DOHH2 (cell line): ENCODE results near the gene PAF1.

Experiments used
- H3F3A ChIP-seq: fragments of 200-600 bp; sonication (generic), shearing (Covaris generic); 2 replicates; pipeline ENCODE4 v1.6.0; 2016; ENCODE audit warnings: antibody characterized with exemption, mild to moderate bottlenecking; ENCODE audit not compliant: control insufficient read depth, insufficient read depth
- H3K27ac ChIP-seq: fragments of 200-600 bp; sonication (generic); 2 replicates; pipeline ENCODE4 v1.5.1; 2014; ENCODE audit warnings: low read depth, mild to moderate bottlenecking, low read length, moderate library complexity
- H3K27me3 ChIP-seq: fragments of 200-600 bp; sonication (generic); 2 replicates; pipeline ENCODE4 v1.6.1; 2014; ENCODE audit warnings: mild to moderate bottlenecking, low read length, mixed read lengths; ENCODE audit not compliant: control insufficient read depth
- H3K36me3 ChIP-seq: fragments of 200-600 bp; sonication (generic); 2 replicates; pipeline ENCODE4 v1.6.1; 2014; ENCODE audit warnings: mild to moderate bottlenecking, low read length, moderate library complexity, mixed read lengths; ENCODE audit not compliant: control insufficient read depth
- H3K4me1 ChIP-seq: fragments of 200-600 bp; sonication (generic); 2 replicates; pipeline ENCODE4 v1.6.1; 2014; ENCODE audit warnings: mild to moderate bottlenecking, low read length, mixed read lengths; ENCODE audit not compliant: control insufficient read depth
- H3K4me2 ChIP-seq: fragments of 200-600 bp; sonication (generic); 2 replicates; pipeline ENCODE4 v1.6.0; 2014; ENCODE audit warnings: mild to moderate bottlenecking, low read length, moderate library complexity
- H3K4me3 ChIP-seq: fragments of 200-600 bp; sonication (generic); 2 replicates; pipeline ENCODE4 v1.5.1; 2014; ENCODE audit warnings: mild to moderate bottlenecking, low read length, mixed read lengths
- H3K79me2 ChIP-seq: fragments of 200-600 bp; sonication (generic); 2 replicates; pipeline ENCODE4 v1.6.1; 2014; ENCODE audit warnings: mild to moderate bottlenecking, low read length, mixed read lengths; ENCODE audit not compliant: control insufficient read depth
- H3K9me2 ChIP-seq: fragments of 200-600 bp; sonication (generic); replicated peaks from 2 replicates; pipeline ENCODE4 v1.6.1; 2014; ENCODE audit warnings: mild to moderate bottlenecking, low read length, mixed read lengths; ENCODE audit not compliant: control insufficient read depth
- H3K9me3 ChIP-seq: fragments of 200-600 bp; sonication (generic); 2 replicates; pipeline ENCODE4 v1.6.1; 2014; ENCODE audit warnings: antibody characterized with exemption, low read length, mixed read lengths; ENCODE audit not compliant: control insufficient read depth, insufficient read depth
- H4K20me1 ChIP-seq: fragments of 200-600 bp; sonication (generic); 2 replicates; pipeline ENCODE4 v1.6.0; 2014; ENCODE audit warnings: low read depth, mild to moderate bottlenecking, antibody characterized with exemption, low read length, moderate library complexity; ENCODE audit not compliant: control insufficient read depth, insufficient read depth
- EZH2phosphoT487 ChIP-seq: fragments of 200-600 bp; sonication (generic); IDR thresholded peaks from 2 replicates; pipeline ENCODE4 v1.6.1; 2017; ENCODE audit warnings: borderline replicate concordance, mild to moderate bottlenecking, antibody characterized with exemption, low read length, moderate library complexity, mixed read lengths
- TF ChIP-seq, protein P1 (sequence below): fragments of 200-600 bp; sonication (generic); IDR thresholded peaks from one replicate; pipeline ENCODE4 v1.5.1; 2014; ENCODE audit warnings: antibody characterized with exemption, mild to moderate bottlenecking, low read depth, low read length; ENCODE audit not compliant: poor library complexity, severe bottlenecking

The PAF1 gene

DNA sequence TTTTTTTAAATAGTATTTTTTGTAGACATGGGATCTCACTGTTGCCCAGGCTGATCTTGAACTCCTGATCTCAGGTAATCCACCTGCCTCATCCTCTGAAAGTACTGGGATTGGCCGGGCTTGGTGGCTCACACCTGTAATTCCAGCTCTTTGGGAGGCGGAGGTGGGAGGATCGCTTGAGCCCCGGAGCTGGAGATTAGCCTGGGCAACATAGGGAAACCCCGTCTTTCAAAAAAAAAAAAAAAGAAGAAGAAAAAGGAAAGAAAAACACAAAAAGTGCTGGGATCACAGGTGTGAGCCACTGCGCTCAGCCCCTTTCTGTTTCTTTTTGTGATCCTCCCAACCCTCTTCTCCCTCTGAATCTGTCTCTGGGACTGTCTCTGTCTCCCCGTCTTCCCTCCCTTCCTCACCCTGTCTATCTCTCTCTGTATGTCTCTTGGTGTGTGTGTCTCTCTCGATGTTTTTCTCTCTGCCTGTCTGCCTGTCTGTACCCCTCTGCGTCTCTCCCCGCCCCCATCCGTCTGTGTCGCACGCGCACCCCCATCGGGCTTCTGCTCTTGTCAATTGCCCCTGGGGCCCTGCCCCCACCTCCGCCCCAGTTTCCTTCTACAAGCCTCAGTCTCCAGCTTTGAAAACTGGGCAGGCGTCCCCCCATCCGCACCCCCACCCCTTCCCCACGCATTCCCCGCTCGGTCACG, 15.2 kb upstream of the PAF1 start:
- Histone ChIP-seq H4K20me1 (peaks cover 7% of the 10 kb centered on the region), H3K27ac (peak overlapping the region; percentile 97), H3K4me2 (peak overlapping the region; percentile 97), H3K9me3 (no peaks in the 10 kb centered on the region), H3K27me3 (no peaks in the 10 kb centered on the region), H3K79me2 (peaks cover 52% of the 10 kb centered on the region), H3K9me2 (no peaks in the 10 kb centered on the region), H3K36me3 (peaks cover 31% of the 10 kb centered on the region), H3F3A (peaks cover 49% of the 10 kb centered on the region), H3K4me3 (peak overlapping the region; percentile 99), H3K4me1 (peaks cover 72% of the 10 kb centered on the region)
- TF ChIP-seq, protein P1, sequence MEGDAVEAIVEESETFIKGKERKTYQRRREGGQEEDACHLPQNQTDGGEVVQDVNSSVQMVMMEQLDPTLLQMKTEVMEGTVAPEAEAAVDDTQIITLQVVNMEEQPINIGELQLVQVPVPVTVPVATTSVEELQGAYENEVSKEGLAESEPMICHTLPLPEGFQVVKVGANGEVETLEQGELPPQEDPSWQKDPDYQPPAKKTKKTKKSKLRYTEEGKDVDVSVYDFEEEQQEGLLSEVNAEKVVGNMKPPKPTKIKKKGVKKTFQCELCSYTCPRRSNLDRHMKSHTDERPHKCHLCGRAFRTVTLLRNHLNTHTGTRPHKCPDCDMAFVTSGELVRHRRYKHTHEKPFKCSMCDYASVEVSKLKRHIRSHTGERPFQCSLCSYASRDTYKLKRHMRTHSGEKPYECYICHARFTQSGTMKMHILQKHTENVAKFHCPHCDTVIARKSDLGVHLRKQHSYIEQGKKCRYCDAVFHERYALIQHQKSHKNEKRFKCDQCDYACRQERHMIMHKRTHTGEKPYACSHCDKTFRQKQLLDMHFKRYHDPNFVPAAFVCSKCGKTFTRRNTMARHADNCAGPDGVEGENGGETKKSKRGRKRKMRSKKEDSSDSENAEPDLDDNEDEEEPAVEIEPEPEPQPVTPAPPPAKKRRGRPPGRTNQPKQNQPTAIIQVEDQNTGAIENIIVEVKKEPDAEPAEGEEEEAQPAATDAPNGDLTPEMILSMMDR: no peak
- TF ChIP-seq EZH2phosphoT487: no peak

DNA sequence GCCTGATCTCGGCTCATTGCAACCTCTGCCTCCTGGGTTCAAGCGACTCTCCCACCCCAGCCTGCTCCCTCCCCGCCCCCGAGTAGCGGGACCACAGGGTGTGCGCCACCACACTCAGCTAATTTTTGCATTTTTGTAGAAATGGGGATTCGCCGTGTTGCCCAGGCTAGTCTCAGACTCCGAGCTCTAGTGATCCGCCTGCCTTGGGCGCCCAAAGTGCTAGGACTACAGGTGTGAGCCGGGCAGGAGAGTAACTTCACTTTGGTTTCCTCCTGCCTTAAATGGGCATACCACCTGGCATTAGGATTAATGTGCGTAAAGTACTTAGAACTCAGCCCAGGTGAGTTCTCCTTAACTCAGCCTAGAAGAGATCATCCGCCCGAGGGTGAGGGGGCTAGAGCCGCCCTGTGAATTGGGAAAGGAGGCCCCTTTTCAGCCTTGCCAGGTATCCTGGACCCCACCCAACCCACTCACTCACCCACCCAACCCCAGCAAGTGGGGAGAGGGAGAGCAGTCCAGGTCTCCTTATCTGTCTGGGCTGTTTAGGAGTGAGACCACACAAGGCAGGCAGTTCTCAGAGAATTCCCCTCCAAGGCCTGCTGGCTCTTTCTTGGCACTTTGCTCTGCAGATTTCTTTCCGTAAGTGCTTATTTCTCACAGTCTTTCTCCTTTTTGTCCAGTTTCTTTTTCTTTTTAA, 14.5 kb upstream of the PAF1 start:
- Histone ChIP-seq H4K20me1 (peaks cover 7% of the 10 kb centered on the region), H3K9me2 (no peaks in the 10 kb centered on the region), H3K27ac (peak overlapping the region; percentile 97), H3F3A (peaks cover 43% of the 10 kb centered on the region), H3K9me3 (no peaks in the 10 kb centered on the region), H3K36me3 (peaks cover 24% of the 10 kb centered on the region), H3K4me1 (peaks cover 72% of the 10 kb centered on the region), H3K4me3 (peak overlapping the region; percentile 99), H3K27me3 (no peaks in the 10 kb centered on the region), H3K4me2 (peak overlapping the region; percentile 97), H3K79me2 (peaks cover 45% of the 10 kb centered on the region)
- TF ChIP-seq, protein P1: no peak
- TF ChIP-seq EZH2phosphoT487: no peak

DNA sequence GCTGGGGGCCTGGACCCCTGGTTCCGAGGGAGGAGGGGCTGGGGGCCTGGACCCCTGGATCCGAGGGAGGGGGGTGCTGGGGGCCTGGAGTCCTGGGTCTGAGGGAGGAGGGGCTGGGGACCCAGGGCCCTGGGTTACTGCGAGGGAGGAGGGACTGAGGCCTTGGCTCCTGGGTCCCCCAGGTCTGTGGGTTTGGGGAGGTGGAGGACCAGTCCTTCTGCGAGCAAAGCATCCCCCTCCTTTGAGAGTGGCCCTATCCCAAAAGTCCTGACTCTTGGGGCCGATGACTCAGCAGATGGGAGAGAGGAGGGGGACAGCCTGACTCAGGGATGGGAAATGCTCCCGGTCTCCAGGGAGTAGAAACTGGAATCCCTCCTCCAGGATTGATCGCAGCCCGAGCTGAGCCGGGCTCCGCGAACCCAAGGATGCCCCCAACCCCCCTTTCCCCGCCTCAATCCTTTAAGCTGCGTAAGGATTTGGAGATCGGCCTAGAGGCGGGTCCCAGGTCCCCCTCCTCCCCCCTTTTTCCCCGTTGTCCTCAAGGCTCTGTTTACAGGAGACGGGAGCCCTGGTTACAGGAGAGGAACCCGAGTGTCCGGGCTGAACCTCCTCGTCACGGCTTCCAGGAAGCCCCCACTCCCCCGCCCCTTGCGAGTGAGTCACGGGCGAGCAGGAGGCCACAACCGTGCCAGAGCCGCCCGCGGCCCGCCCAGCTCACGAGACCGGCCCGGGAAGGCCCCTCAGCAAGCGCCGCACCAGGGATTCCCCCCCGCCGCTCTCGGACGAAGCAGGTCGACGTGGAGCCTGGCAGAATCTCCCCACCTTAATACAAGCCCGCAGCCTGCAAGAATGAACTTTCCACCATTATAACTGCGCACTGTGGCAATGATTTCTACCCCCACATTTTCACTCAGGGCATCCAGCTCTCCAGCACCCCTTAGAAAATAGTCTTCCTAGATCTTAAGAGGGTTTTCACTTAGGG, 12.7 kb upstream of the PAF1 start:
- TF ChIP-seq, protein P1: no peak
- no peak for TF ChIP-seq EZH2phosphoT487
- Histone ChIP-seq H3K79me2 (peaks cover 32% of the 10 kb centered on the region), H3K4me2 (peak overlapping the region; percentile 97), H3F3A (peaks cover 41% of the 10 kb centered on the region), H3K9me2 (no peaks in the 10 kb centered on the region), H3K4me1 (peaks cover 76% of the 10 kb centered on the region), H3K27me3 (no peaks in the 10 kb centered on the region), H3K36me3 (peaks cover 21% of the 10 kb centered on the region), H3K4me3 (peak overlapping the region; percentile 99), H3K27ac (peak overlapping the region; percentile 97), H4K20me1 (peaks cover 7% of the 10 kb centered on the region), H3K9me3 (no peaks in the 10 kb centered on the region)
